ENCODE measurements around the gene ALOX12. TPM values are rescaled to one million over a fixed set of nuclear protein-coding genes. Genes with fewer than 3 reads are reported as not detected.
"Not testable (repeated sequence)": the region's sequence is repeated elsewhere in the genome, so short reads cannot be mapped to it uniquely, and the experiment has no call there.

ALOX12 gene
- total RNA-seq, 4 donors from 2014 or later: not detected

DNA sequence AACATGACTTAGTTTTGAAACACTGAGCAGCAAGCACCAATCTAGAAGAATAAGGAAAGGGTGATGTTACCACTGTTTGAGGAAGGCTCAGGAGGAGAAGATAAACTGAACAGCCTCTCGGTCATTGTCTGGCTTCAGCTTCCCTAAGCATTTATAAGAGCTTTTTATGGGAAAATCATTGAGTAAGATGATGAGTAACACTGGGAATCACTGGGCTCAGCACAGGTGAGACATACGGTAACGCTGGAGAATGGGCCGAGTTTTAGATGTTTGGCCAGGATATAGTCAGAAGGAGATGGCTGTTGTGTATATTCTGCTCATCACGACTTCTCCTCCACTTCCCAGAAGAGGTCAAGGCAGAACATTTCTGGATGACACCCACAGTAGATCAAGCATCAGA is 42.2 kb upstream of the ALOX12 start:
- Histone ChIP-seq H3K27ac (no peak overlapping the region), H3K9me3 (no peaks in the 10 kb centered on the region), H3K4me3 (no peak overlapping the region), H3K27me3 (no peaks in the 10 kb centered on the region), H3K4me1 (no peaks in the 10 kb centered on the region), H3K36me3 (no peaks in the 10 kb centered on the region)
- TF ChIP-seq, protein P1, sequence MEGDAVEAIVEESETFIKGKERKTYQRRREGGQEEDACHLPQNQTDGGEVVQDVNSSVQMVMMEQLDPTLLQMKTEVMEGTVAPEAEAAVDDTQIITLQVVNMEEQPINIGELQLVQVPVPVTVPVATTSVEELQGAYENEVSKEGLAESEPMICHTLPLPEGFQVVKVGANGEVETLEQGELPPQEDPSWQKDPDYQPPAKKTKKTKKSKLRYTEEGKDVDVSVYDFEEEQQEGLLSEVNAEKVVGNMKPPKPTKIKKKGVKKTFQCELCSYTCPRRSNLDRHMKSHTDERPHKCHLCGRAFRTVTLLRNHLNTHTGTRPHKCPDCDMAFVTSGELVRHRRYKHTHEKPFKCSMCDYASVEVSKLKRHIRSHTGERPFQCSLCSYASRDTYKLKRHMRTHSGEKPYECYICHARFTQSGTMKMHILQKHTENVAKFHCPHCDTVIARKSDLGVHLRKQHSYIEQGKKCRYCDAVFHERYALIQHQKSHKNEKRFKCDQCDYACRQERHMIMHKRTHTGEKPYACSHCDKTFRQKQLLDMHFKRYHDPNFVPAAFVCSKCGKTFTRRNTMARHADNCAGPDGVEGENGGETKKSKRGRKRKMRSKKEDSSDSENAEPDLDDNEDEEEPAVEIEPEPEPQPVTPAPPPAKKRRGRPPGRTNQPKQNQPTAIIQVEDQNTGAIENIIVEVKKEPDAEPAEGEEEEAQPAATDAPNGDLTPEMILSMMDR (IDR thresholded peaks at IDR 0.05 in 4 of 5, conservative IDR thresholded peaks at IDR 0.05 in 1 of 5): no peak
- no peak for TF ChIP-seq POLR2A (IDR thresholded peaks at IDR 0.05)
- no peak for ATAC-seq
- no peak for DNase-seq
- intact Hi-C loops (cut with DNase I; ENCODE audit: low total_unique reads) (no loop called here), in situ Hi-C loops (cut with MboI; ENCODE audit: low sequenced_read_pairs in 4 of 4) (no loop called here)

DNA sequence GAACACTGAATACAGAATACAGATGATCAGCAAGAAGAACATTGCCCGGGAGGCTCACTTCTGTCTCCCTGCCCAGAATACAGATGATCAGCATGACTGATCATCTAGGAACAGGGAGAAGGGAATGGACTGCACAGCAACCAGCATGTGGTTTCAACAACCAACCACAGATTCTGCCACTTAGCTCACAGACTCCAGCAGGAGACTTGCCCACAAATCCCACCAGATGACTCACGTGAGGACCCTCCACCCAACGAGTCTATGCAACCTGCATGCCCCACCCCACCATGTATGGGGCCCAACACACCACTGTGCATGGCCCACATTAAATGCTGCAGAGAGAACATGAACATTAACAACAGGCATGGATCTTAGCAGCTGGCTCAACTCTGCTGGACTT is 36.1 kb upstream of the ALOX12 start:
- no peaks in the 10 kb centered on the region for H3K9me3 ChIP-seq
- intact Hi-C loops (cut with DNase I; ENCODE audit: low total_unique reads): no loop called here
- DNase-seq (no peak), ATAC-seq (no peak)
- no peak overlapping the region for H3K4me3 ChIP-seq
- H3K27me3 ChIP-seq: peaks cover 0 to 4% (median 0%) of the 10 kb centered on the region in 3 donors
- in situ Hi-C loops (cut with MboI; ENCODE audit: low sequenced_read_pairs in 4 of 4): no loop called here
- TF ChIP-seq POLR2A (IDR thresholded peaks at IDR 0.05): no peak
- TF ChIP-seq, protein P1 (IDR thresholded peaks at IDR 0.05 in 4 of 5, conservative IDR thresholded peaks at IDR 0.05 in 1 of 5): no peak
- H3K27ac ChIP-seq: no peak overlapping the region
- no peaks in the 10 kb centered on the region for H3K36me3 ChIP-seq
- H3K4me1 ChIP-seq: no peaks in the 10 kb centered on the region

DNA sequence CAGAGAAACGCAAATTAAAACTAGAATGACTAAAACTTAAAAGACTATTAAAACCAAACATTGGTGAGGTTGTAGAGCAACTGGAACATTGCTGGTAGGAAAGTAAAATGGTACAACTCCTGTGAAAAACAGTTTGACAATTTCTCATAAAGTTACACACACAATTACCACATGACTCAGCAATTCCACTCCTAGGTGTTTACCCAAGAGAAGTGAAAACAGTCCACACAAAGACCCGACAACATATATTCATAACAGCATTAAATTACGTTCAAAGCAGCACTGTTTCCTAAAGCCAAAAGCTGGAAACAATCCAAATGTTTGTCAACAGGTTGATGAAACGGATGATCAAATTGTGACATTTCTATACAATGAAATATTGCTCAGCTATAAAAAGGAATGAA is 26.5 kb upstream of the ALOX12 start:
- DNase-seq (no peak), ATAC-seq (no peak)
- intact Hi-C loops (cut with DNase I; ENCODE audit: low total_unique reads): no loop called here
- no peaks in the 10 kb centered on the region for H3K36me3 ChIP-seq
- no peaks in the 10 kb centered on the region for H3K4me1 ChIP-seq
- no peaks in the 10 kb centered on the region for H3K9me3 ChIP-seq
- H3K27ac ChIP-seq: no peak overlapping the region
- TF ChIP-seq, protein P1 (IDR thresholded peaks at IDR 0.05 in 4 of 5, conservative IDR thresholded peaks at IDR 0.05 in 1 of 5): no peak
- TF ChIP-seq POLR2A (IDR thresholded peaks at IDR 0.05): no peak
- no peak overlapping the region for H3K4me3 ChIP-seq
- no peaks in the 10 kb centered on the region for H3K27me3 ChIP-seq
- in situ Hi-C loops (cut with MboI; ENCODE audit: low sequenced_read_pairs in 4 of 4): no loop called here

DNA sequence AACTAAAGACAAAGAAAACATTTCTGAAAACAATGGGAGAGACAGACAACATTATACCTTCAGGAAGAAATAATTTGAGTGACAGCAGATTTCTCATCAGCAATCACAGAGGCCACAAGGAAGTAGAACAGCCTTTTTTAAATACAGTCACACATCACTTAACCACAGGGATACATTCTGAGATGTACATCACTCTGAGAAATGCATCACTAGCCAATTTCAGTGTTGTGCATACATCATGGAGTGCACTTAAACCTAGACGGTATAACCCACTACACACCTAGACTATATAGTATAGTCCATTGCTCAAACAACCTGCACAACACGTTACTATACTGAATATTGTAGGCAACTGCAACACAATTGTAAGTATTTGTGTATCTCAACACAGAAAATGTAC is 24.9 kb upstream of the ALOX12 start:
- ATAC-seq: no peak
- intact Hi-C loops (cut with DNase I; ENCODE audit: low total_unique reads): no loop called here
- no peaks in the 10 kb centered on the region for H3K9me3 ChIP-seq
- H3K4me1 ChIP-seq: no peaks in the 10 kb centered on the region
- no peak overlapping the region for H3K27ac ChIP-seq
- in situ Hi-C loops (cut with MboI; ENCODE audit: low sequenced_read_pairs in 4 of 4): no loop called here
- no peaks in the 10 kb centered on the region for H3K27me3 ChIP-seq
- H3K36me3 ChIP-seq: no peaks in the 10 kb centered on the region
- no peak for TF ChIP-seq POLR2A (IDR thresholded peaks at IDR 0.05)
- TF ChIP-seq, protein P1 (IDR thresholded peaks at IDR 0.05 in 4 of 5, conservative IDR thresholded peaks at IDR 0.05 in 1 of 5): no peak
- H3K4me3 ChIP-seq: no peak overlapping the region
- DNase-seq: no peak

DNA sequence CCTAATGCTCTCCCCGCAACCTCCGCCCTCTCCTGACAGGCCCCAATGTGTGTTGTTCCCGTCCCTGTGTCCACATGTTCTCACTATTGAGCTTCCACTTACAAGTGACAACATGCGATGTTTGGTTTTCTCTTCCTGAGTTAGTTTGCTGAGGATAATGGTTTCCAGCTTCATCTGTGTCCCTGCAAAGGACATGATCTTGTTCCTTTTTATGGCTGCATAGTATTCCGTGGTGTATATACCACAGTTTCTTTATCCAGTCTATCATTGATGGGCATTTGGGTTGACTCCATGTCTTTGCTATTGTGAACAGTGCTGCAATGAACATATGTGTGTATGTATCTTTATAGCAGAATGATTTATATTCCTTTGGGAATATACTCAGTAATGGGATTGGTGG is 16.4 kb upstream of the ALOX12 start:
- in situ Hi-C loops (cut with MboI; ENCODE audit: low sequenced_read_pairs in 4 of 4); H3K9me3 ChIP-seq; H3K4me3 ChIP-seq; ATAC-seq; intact Hi-C loops (cut with DNase I; ENCODE audit: low total_unique reads); H3K27me3 ChIP-seq; DNase-seq; H3K27ac ChIP-seq; H3K4me1 ChIP-seq; H3K36me3 ChIP-seq: not testable (repeated sequence)

All from gastrocnemius medialis (tissue), 4 donors.